Articular chondrocyte of knee joint (primary cell): ENCODE data around the gene SLC9A9. TPM values are rescaled to one million over a fixed set of nuclear protein-coding genes. Genes with fewer than 3 reads are reported as not detected.

Experiments used
- total RNA-seq: library from RNA; depleted of rRNA; stranded (reverse); fragments of >200 nt; gene quantifications from 2 replicates; pipeline ENCODE4 v1.2.3, GENCODE V29; 2012

The SLC9A9 gene
- total RNA-seq: 23.5 and 24.3 TPM in 2 replicates

GRCh38 chr3:143847787-143848631 lies at the start of gene SLC9A9:
Gene SLC9A9 (minus strand): TSS chr3:143848468. CDS start chr3:143848322, 146 bp downstream.

Other genes with a start within 250 kb of the SLC9A9 start
- 20.2 and 23.5 TPM in 2 replicates for gene DIPK2A, start 123.4 kb upstream of the SLC9A9 start, total RNA-seq